ENCODE data around the gene WDR82.

DNA sequence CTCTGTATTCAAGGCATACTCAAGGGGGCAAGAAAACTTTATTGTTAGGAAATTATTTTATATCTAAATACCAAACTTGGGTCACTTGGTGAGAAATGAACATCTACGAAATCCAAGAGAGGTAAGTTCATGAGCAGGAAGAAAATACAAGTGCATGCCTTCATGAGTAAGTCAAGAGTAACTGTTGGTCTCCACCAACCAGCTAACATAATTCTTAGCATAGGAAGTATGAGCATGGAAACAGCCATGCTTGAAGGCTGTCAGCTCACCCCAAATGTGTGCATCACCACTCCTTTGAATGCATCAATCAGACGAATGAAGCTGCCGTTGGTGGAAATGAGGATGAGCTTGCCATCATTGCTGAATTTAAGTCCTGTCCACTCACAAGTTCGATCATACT, 19.0 kb downstream of the WDR82 start:
- TF ChIP-seq EZH2 (IDR thresholded peaks at IDR 0.05; ENCODE audit: borderline replicate concordance, low read length), result no peak
- TF ChIP-seq, protein P1, sequence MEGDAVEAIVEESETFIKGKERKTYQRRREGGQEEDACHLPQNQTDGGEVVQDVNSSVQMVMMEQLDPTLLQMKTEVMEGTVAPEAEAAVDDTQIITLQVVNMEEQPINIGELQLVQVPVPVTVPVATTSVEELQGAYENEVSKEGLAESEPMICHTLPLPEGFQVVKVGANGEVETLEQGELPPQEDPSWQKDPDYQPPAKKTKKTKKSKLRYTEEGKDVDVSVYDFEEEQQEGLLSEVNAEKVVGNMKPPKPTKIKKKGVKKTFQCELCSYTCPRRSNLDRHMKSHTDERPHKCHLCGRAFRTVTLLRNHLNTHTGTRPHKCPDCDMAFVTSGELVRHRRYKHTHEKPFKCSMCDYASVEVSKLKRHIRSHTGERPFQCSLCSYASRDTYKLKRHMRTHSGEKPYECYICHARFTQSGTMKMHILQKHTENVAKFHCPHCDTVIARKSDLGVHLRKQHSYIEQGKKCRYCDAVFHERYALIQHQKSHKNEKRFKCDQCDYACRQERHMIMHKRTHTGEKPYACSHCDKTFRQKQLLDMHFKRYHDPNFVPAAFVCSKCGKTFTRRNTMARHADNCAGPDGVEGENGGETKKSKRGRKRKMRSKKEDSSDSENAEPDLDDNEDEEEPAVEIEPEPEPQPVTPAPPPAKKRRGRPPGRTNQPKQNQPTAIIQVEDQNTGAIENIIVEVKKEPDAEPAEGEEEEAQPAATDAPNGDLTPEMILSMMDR (conservative IDR thresholded peaks at IDR 0.05 in 1 of 2, IDR thresholded peaks at IDR 0.05 in 1 of 2; ENCODE audit: extremely low read depth in 1 of 2, insufficient read depth in 1 of 2, low read depth in 1 of 2, low read length in 2 of 2), result no peak

Measured in mammary epithelial cell (primary cell).